Uterus (tissue), 2 donors: ENCODE data around the gene KIFC1.

ENCODE experiments used
- CTCF ChIP-seq, 4 experiments: fragments of 200-600 bp in 2 of 4; fragments of 450-650 bp in 2 of 4; sonication (generic) in 2 of 4; IDR thresholded peaks; one replicate each; pipeline ENCODE4 v1.5.1; 2016 to 2019; ENCODE audit warnings: antibody characterized with exemption in 4 of 4, mild to moderate bottlenecking in 2 of 4, moderate library complexity in 1 of 4
- POLR2A ChIP-seq, 2 donors: fragments of 450-650 bp; IDR thresholded peaks; one replicate each; pipeline ENCODE4 v1.6.1; 2016; ENCODE audit warnings: antibody characterized with exemption in 2 of 2, mild to moderate bottlenecking in 1 of 2, moderate library complexity in 1 of 2

GRCh38 chr6:33390173-33390572 is 1.4 kb upstream of the KIFC1 start:
- no peak for TF ChIP-seq CTCF (IDR thresholded peaks at IDR 0.05)
- no peak for TF ChIP-seq POLR2A (IDR thresholded peaks at IDR 0.05)
